Nephron (organoid): ENCODE results near the gene ST3GAL3.

Experiments used
- H3K27ac Mint-ChIP-seq, 3 experiments: 2 replicates each; pipeline ENCODE4 v1.8.0; 2020; ENCODE audit warnings: mixed read lengths in 3 of 3, mild to moderate bottlenecking in 2 of 3, moderate library complexity in 1 of 3
- H3K27me3 Mint-ChIP-seq: 2 replicates; pipeline ENCODE4 v1.8.0; 2021; ENCODE audit warnings: low read depth, mild to moderate bottlenecking, moderate library complexity, mixed read lengths
- H3K36me3 Mint-ChIP-seq: 2 replicates; pipeline ENCODE4 v1.8.0; 2020; ENCODE audit warnings: low read depth, mixed read lengths
- H3K4me1 Mint-ChIP-seq: 2 replicates; pipeline ENCODE4 v1.8.0; 2020; ENCODE audit warnings: mixed read lengths
- H3K4me3 Mint-ChIP-seq, 3 experiments: 2 replicates each; pipeline ENCODE4 v1.8.0; 2020; ENCODE audit warnings: mild to moderate bottlenecking in 3 of 3, mixed read lengths in 3 of 3, moderate library complexity in 2 of 3
- H3K9me3 Mint-ChIP-seq: 2 replicates; pipeline ENCODE4 v1.8.0; 2020; ENCODE audit warnings: mixed read lengths
- TF ChIP-seq, protein P1 (sequence below), 3 experiments: fragments of 200-600 bp; sonication (generic); IDR thresholded peaks; one replicate each; pipeline ENCODE4 v1.5.0; 2021; ENCODE audit warnings: antibody characterized with exemption in 3 of 3; ENCODE audit not compliant: unreplicated experiment in 3 of 3

ST3GAL3 gene

DNA sequence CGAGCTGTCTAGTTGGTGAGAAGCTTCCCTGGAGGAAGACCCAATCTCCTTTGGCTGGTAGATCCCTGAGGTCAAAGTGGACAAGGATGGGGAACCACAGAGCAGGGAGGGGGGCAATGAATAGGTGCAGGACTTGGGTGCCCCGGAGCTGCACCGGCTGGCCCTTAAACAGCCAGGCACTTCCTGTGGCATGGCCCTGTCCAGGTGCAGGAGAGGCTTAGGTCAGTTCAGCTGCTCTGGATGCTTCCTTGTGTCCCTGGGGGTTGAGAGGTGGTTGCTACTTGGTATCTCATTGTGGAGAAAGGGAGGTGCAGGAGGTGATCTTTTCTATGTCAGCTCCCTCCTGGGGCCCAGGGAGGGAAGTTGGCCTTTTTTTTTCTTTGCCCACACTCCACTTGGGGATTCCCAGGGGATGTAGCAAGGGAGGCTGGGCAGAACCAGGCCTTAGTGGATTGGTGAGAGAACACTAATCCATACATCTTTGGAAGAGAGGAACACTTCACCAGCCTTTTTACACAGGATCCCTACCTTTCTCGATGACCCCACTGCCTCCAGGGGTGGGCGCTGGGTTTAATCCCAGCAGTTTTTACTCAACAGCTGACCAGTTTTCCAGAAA, 1.2 kb upstream of the ST3GAL3 start:
- H3K9me3 Mint-ChIP-seq = no peaks in the 10 kb centered on the region
- peak overlapping the region; percentile 86 to 88 (median 88) for H3K4me3 Mint-ChIP-seq

DNA sequence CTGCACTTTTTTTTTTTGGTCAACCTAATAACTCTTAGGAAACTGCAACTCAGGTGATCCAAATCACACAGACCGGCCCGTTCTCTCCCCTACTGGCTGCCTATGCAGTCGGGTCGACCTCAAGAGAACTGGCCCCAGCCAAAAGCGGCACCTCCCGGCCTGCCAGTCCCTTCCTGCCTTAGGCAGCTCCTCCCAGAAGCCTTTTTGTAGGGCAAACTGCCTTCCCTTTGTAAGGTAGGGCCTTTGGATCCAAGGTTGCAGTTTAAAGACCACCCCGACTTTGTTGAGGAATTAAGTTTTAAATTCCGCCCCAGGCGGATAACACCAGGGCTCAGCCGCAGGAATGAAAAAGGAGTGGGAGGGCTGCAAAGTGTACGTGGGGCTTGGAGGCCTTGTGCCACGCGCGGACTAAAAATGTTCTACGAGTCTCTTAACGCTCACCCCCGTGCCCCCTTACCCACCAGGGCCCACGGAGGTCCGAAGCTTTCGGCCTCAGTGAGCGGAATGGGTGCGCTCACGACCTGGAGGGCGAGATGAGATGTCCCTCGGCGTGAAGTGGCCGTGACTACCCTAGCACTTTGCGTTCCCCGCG, 642 bp upstream of the ST3GAL3 start:
- TF ChIP-seq, protein P1, sequence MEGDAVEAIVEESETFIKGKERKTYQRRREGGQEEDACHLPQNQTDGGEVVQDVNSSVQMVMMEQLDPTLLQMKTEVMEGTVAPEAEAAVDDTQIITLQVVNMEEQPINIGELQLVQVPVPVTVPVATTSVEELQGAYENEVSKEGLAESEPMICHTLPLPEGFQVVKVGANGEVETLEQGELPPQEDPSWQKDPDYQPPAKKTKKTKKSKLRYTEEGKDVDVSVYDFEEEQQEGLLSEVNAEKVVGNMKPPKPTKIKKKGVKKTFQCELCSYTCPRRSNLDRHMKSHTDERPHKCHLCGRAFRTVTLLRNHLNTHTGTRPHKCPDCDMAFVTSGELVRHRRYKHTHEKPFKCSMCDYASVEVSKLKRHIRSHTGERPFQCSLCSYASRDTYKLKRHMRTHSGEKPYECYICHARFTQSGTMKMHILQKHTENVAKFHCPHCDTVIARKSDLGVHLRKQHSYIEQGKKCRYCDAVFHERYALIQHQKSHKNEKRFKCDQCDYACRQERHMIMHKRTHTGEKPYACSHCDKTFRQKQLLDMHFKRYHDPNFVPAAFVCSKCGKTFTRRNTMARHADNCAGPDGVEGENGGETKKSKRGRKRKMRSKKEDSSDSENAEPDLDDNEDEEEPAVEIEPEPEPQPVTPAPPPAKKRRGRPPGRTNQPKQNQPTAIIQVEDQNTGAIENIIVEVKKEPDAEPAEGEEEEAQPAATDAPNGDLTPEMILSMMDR (IDR thresholded peaks at IDR 0.05; ENCODE audit: unreplicated experiment in 3 of 3) = no peak
- Mint-ChIP-seq H3K9me3 (no peaks in the 10 kb centered on the region), H3K36me3 (peaks cover 48% of the 10 kb centered on the region), H3K27ac (peak overlapping the region in 1 of 3 experiments; percentile 55), H3K27me3 (no peaks in the 10 kb centered on the region), H3K4me3 (peak overlapping the region; percentile 86 to 88 (median 88)), H3K4me1 (peaks cover 18% of the 10 kb centered on the region)

More for the DNA sequence above, 1.2 kb upstream of the ST3GAL3 start:
- Mint-ChIP-seq H3K36me3 (peaks cover 51% of the 10 kb centered on the region), H3K27me3 (no peaks in the 10 kb centered on the region), H3K27ac (no peak overlapping the region), H3K4me1 (peaks cover 18% of the 10 kb centered on the region)
- TF ChIP-seq, protein P1 (IDR thresholded peaks at IDR 0.05; ENCODE audit: unreplicated experiment in 3 of 3) = no peak

DNA sequence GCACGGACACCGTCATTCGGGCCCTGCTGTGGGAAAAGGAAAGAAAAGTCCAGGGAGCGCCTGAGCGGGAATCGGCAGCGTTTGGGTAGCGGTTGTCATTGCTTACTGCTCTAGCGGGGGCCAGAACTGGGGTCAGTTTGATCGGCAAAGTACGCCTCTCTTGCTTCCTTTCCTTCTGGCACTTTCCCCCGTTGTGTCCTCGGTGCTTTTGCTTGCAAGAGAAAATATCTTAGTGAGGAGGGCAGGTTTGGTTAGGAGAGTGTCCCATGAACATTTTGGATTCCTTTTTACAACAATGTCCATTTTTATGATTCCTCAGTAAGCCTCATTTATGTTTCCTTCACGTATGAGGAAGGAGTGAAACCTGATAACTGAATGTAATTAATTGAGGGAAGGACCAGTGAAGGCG, 670 bp downstream of the ST3GAL3 start:
- Mint-ChIP-seq H3K27me3 (no peaks in the 10 kb centered on the region), H3K9me3 (no peaks in the 10 kb centered on the region), H3K27ac (peak overlapping the region; percentile 75 to 90 (median 90)), H3K4me1 (peaks cover 18% of the 10 kb centered on the region), H3K36me3 (peaks cover 40% of the 10 kb centered on the region), H3K4me3 (peak overlapping the region; percentile 95 to 96 (median 95))
- TF ChIP-seq, protein P1 (IDR thresholded peaks at IDR 0.05; ENCODE audit: unreplicated experiment in 3 of 3) = no peak

DNA sequence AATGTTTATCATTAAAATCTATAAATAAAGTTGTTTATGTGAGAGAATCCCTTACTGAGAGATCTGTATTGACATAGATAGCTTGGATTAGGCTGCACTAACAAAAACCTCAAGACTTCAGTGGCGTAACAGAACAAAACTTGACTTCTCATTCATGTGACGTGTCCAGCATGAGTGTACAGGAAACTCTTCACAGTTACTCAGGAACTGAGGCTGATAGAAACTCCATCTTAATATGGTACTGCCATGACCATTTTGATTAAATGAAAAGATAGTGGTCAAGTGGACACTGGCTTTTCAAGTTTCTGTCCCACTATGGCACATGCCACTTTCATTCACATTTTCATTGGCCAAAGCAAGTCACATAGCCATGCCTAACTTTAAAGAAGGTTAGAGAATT, 3.7 kb downstream of the ST3GAL3 start:
- H3K4me3 Mint-ChIP-seq = no peak overlapping the region
- peaks cover 15% of the 10 kb centered on the region for H3K36me3 Mint-ChIP-seq
- peaks cover 30% of the 10 kb centered on the region for H3K4me1 Mint-ChIP-seq
- H3K27me3 Mint-ChIP-seq = no peaks in the 10 kb centered on the region
- H3K9me3 Mint-ChIP-seq = no peaks in the 10 kb centered on the region
- H3K27ac Mint-ChIP-seq = no peak overlapping the region
- TF ChIP-seq, protein P1 (IDR thresholded peaks at IDR 0.05; ENCODE audit: unreplicated experiment in 3 of 3) = no peak

DNA sequence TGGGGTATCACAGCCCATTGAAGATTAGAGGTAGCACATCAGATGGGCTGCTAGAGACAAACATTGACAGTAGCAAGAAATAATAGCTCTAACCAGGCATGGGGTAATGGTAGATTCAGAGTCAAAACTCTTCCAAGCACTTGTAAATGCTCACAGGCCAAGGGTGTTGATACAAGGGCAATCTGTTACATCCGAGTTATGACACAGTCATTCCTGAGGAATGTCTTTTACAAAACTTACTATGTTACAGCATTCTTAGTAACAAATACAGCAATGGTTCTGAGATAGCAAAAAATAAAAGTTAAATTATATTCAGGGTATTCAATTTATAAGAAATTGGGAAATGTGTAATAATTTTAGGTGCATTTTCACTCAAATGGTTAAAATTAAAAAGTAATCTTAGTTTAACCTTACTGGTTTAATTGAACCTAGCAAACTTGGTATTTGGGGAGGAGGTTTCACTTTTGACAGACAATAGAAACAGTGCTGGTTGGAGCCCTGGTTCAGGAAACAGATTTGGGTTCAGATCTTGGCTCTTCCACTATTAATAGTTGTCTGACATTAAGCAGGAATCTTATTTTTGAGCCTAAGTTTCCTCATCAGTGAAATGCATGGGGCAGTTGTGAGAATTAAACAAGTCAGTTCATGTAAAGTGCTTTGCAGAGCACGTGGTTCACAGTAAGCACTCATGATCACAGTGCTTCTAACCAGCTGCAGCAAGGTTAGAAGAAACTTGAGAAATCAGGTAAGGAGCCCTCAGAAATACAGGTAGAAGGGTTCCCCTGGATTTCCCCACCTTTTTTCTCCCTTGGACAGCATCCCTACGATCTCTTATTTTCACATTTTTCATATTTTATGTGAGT, 4.4 kb downstream of the ST3GAL3 start:
- TF ChIP-seq, protein P1 (IDR thresholded peaks at IDR 0.05; ENCODE audit: unreplicated experiment in 3 of 3) = no peak
- no peak overlapping the region for H3K27ac Mint-ChIP-seq
- no peaks in the 10 kb centered on the region for H3K9me3 Mint-ChIP-seq
- H3K27me3 Mint-ChIP-seq = no peaks in the 10 kb centered on the region
- H3K4me3 Mint-ChIP-seq = no peak overlapping the region
- peaks cover 37% of the 10 kb centered on the region for H3K4me1 Mint-ChIP-seq
- H3K36me3 Mint-ChIP-seq = peaks cover 15% of the 10 kb centered on the region
